Stimulated activated memory B cell treated with anti-CD40 and anti-IgM and Interleukin-4, amounts not matched to agents 10 μg/mL and 1 μg/mL and 100 μg/mL, for 72 hours (primary cell): Measurements from ENCODE around the gene TAF5.
A peak's percentile ranks its signal among the peaks of the same experiment; 100 is the strongest.
"Not testable (repeated sequence)": the region's sequence is repeated elsewhere in the genome, so short reads cannot be mapped to it uniquely, and the experiment has no call there.

Experiments used
- ATAC-seq: fragments of 150-1000 bp; cut with Tn5 transposase; 2 replicates; pipeline ENCODE4 v1.10.0; 2021
- H3K27ac Mint-ChIP-seq: one replicate; pipeline ENCODE4 v1.8.0; 2022; ENCODE audit warnings: mild to moderate bottlenecking, mixed read lengths
- H3K27me3 Mint-ChIP-seq: one replicate; pipeline ENCODE4 v1.8.0; 2022; ENCODE audit warnings: mixed read lengths
- H3K36me3 Mint-ChIP-seq: one replicate; pipeline ENCODE4 v1.8.0; 2022; ENCODE audit warnings: mixed read lengths
- H3K4me1 Mint-ChIP-seq: one replicate; pipeline ENCODE4 v1.8.0; 2022; ENCODE audit warnings: mixed read lengths
- H3K4me3 Mint-ChIP-seq: one replicate; pipeline ENCODE4 v1.8.0; 2022; ENCODE audit warnings: mild to moderate bottlenecking, moderate library complexity, mixed read lengths
- H3K9me3 Mint-ChIP-seq: one replicate; pipeline ENCODE4 v1.8.0; 2022; ENCODE audit warnings: mixed read lengths

TAF5 gene

DNA sequence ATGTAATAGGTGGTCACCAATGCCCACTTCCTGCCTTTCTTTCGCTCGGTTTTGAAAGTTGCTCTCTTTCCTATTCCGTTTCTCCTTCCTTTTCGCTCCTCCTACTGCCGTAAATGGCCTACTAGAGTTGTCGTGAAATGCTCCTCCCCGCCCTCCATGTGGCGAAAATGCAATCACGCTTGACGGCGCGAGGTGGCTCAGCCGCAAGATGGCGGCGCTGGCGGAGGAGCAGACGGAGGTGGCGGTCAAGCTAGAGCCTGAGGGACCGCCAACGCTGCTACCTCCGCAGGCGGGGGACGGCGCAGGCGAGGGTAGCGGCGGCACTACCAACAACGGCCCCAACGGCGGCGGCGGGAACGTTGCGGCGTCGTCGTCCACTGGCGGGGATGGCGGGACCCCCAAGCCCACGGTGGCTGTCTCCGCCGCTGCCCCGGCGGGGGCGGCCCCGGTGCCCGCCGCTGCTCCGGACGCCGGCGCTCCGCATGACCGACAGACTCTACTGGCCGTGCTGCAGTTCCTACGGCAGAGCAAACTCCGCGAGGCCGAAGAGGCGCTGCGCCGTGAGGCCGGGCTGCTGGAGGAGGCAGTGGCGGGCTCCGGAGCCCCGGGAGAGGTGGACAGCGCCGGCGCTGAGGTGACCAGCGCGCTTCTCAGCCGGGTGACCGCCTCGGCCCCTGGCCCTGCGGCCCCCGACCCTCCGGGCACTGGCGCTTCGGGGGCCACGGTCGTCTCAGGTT, at the start of gene TAF5:
Gene TAF5 (plus strand): TSS at position 195 of the 737 bp plus-strand sequence. CDS start 14 bp downstream, at position 209.
- Mint-ChIP-seq H3K4me1 (peaks cover 4% of the 10 kb centered on the region), H3K27me3 (no peaks in the 10 kb centered on the region), H3K9me3 (no peaks in the 10 kb centered on the region), H3K4me3 (peak within 1 kb of the TSS; percentile 83), H3K36me3 (no peaks in the 10 kb centered on the region), H3K27ac (peak within 1 kb of the TSS; percentile 86)
- peak; percentile 85 for ATAC-seq

DNA sequence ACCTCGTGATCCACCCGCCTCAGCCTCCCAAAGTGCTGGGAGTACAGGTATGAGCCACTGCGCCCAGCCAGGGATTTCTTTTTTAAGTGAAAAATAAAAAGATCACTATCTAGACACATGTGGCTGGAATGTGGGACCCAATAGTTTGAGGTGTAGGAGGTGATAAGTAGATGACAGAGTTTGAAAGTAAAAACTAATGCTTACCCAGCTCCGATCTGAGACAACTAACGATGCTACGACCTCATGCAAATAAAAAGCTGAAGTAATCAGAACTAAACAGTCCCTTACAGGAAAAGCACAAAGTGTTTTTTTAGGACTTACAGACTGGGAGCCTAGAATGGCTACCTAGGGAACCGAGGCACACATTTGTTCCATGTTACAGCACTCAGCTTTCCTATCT, 39.9 kb upstream of the TAF5 start:
- Mint-ChIP-seq H3K9me3 (no peaks in the 10 kb centered on the region), H3K27ac (no peak overlapping the region), H3K36me3 (peaks cover 15% of the 10 kb centered on the region), H3K27me3 (no peaks in the 10 kb centered on the region), H3K4me1 (no peaks in the 10 kb centered on the region), H3K4me3 (no peak overlapping the region)
- no peak for ATAC-seq

DNA sequence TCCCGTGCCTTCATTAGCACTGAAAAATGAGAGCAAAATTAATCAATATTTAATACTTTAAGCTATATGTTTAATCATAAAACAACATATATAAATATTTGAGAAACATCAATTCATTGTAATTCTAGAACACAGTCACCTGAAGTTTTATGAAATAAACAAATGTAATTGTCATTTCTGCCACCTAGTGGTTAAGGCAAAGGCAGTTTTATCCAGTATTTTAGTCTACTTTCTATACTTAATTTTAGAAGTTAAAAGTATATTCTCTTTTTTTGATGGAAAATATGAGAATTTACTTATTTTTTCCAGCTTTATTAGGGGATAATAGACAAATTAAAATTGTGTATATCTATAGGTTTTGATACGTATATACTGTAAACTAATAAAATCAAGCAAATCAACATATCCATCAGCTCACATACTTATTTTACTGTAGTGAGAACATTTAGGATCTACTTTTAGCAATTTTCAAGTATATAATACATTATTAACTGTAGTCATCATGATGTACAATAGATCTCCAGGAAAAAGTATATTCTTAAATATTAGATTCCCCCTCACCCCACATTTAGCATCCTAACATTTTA, 33.7 kb upstream of the TAF5 start:
- no peak overlapping the region for H3K27ac Mint-ChIP-seq
- H3K4me1 Mint-ChIP-seq: no peaks in the 10 kb centered on the region
- no peaks in the 10 kb centered on the region for H3K27me3 Mint-ChIP-seq
- H3K9me3 Mint-ChIP-seq: no peaks in the 10 kb centered on the region
- peaks cover 26% of the 10 kb centered on the region for H3K36me3 Mint-ChIP-seq
- ATAC-seq: no peak
- H3K4me3 Mint-ChIP-seq: no peak overlapping the region

DNA sequence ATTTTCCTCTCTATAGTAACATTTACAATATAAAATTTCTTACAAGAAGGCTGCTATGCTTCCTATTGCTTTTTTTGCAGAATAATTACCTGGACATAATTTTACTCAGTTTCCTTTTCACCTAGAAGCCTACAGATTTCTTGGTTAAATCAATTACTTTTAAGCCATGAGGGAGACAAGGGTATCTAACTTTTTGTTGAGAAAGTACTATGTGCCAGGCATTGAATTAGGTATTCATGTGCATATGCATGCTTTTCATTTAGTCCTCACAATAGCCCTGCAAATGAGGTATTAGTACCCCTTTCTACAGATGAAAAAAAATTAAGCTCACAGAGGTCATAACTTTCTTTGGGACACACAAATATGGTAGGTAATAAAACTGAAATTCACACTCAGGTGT, 33.2 kb upstream of the TAF5 start:
- Mint-ChIP-seq H3K27me3 (no peaks in the 10 kb centered on the region), H3K4me1 (no peaks in the 10 kb centered on the region), H3K27ac (no peak overlapping the region), H3K9me3 (no peaks in the 10 kb centered on the region), H3K36me3 (peaks cover 31% of the 10 kb centered on the region), H3K4me3 (no peak overlapping the region)
- ATAC-seq: no peak

DNA sequence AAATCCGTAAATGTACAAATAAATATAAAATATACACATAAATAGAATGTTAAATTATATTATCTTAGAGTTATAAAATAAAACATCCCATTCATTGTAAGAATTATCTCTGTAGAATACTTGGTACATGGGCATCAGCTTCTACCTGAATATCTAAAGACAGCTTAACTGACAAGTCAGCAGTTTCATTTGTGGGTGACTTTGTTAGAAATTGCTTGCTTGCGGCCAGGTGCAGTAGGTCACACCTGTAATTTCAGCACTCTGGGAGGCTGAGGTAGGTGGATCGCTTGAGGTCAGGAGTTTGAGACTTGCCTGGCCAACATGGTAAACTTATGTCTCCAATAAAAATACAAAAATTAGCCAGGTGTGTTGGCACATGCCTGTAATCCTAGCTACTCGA, 31.4 kb upstream of the TAF5 start:
- H3K9me3 Mint-ChIP-seq: no peaks in the 10 kb centered on the region
- peaks cover 25% of the 10 kb centered on the region for H3K36me3 Mint-ChIP-seq
- ATAC-seq: no peak
- H3K4me1 Mint-ChIP-seq: no peaks in the 10 kb centered on the region
- H3K27ac Mint-ChIP-seq: no peak overlapping the region
- no peak overlapping the region for H3K4me3 Mint-ChIP-seq
- H3K27me3 Mint-ChIP-seq: no peaks in the 10 kb centered on the region

DNA sequence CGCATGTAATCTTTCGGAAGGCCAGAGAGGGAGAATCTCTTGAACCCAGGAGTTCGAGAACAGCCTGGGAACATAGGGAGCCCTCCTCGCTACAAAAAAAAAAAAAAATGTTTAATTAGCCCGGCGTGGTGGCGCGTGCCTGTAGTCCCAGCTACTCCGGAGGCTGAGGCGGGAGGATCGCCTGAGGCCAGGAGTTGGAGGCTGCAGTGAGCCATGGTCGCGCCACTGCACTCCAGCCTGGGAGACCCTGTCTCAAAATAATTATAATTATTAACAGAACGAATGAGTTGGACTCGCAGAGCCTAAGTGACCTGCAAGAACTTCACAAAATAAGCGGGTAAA, 17.6 kb upstream of the TAF5 start:
- Mint-ChIP-seq H3K9me3 (no peaks in the 10 kb centered on the region), H3K27ac (peak overlapping the region; percentile 90), H3K36me3 (no peaks in the 10 kb centered on the region), H3K4me1 (no peaks in the 10 kb centered on the region), H3K27me3 (no peaks in the 10 kb centered on the region), H3K4me3 (peak overlapping the region; percentile 96)
- no peak for ATAC-seq

DNA sequence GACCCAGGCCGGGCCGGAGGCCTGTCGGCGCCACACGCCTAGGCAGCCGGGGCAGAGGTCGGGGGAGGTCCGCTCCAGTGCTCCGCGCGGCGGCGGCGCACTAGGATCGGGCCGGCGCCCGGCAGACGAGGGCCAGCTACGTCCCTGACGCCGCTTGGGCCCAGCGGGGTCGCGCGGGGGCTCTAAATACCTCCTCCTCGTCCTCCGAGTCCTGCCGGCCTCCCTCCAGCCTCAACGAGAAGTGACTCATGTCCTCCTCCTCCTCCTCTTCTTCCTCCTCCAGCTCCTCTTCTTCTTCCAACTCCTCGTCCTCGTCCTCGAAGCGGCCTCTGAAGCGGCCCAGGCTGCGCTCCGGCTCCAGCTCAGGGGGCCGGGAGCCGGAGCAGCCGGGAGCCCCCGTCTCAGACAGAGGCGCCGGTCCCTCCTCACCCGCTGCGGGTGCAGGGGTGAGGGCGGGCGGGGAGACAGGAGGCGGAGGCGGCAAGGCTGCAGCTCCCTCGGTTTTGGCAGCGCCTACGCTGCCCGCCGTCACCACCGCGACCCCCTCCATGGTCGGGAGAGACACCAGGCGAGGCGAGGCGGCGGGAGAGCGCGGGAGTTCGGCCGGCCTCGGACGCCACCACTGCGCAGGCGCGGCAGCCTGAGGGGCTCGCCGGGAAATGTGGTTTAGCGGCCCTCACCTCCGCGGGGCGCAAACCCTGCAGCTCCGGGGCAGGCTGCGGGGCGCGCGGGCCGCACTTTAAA, 17.1 kb upstream of the TAF5 start, which contains the start of gene PCGF6:
Gene PCGF6 (minus strand): TSS at position 624 of the 744 bp plus-strand sequence. CDS start 74 bp downstream, at position 550.
- Mint-ChIP-seq H3K4me1 (no peaks in the 10 kb centered on the region), H3K36me3 (no peaks in the 10 kb centered on the region), H3K27me3 (no peaks in the 10 kb centered on the region), H3K27ac (peak within 1 kb of the TSS; percentile 90), H3K9me3 (no peaks in the 10 kb centered on the region), H3K4me3 (peak within 1 kb of the TSS; percentile 96)
- ATAC-seq: peak; percentile 89

DNA sequence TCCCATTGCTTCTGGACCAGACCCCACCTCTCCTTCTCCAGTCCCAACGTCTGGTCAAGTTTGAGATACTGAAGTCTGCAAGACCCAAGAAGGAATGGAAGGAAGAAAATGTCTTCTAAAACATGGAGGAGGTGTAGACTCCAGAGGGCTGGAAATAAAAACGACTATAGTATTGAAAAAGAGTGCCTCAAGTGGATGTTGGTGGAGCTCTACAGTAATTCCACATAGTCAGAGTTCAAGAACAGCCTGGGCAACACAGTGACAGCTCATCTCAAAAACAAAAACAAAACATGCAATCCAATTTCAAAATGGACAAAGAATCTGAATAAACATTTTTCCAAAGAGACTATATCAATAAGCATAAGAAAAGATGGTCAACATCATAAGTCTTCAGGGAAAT, 14.5 kb upstream of the TAF5 start:
- no peaks in the 10 kb centered on the region for H3K36me3 Mint-ChIP-seq
- no peak overlapping the region for H3K4me3 Mint-ChIP-seq
- no peak overlapping the region for H3K27ac Mint-ChIP-seq
- H3K4me1 Mint-ChIP-seq: no peaks in the 10 kb centered on the region
- no peaks in the 10 kb centered on the region for H3K9me3 Mint-ChIP-seq
- no peaks in the 10 kb centered on the region for H3K27me3 Mint-ChIP-seq
- ATAC-seq: no peak

DNA sequence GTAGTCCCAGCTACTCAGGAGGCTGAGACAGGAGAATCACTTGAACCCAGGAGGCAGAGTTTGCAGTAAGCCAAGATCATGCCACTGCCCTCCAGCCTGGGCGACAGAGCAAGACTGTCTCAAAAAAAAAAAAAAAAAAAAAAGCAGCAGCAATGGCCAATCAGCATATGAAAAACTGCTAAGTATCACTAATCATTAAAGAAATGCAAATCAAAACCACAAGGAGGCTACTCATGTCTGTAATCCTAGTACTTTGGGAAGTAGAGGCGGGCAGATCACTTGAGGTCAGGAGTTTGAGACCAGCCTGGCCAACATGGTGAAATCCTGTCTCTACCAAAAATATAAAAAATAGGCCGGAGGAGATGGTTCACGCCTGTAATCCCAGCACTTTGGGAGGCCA, 13.2 kb upstream of the TAF5 start:
- not testable (repeated sequence) for H3K27me3 Mint-ChIP-seq, H3K9me3 Mint-ChIP-seq, ATAC-seq, H3K4me1 Mint-ChIP-seq, H3K27ac Mint-ChIP-seq, H3K36me3 Mint-ChIP-seq, H3K4me3 Mint-ChIP-seq

DNA sequence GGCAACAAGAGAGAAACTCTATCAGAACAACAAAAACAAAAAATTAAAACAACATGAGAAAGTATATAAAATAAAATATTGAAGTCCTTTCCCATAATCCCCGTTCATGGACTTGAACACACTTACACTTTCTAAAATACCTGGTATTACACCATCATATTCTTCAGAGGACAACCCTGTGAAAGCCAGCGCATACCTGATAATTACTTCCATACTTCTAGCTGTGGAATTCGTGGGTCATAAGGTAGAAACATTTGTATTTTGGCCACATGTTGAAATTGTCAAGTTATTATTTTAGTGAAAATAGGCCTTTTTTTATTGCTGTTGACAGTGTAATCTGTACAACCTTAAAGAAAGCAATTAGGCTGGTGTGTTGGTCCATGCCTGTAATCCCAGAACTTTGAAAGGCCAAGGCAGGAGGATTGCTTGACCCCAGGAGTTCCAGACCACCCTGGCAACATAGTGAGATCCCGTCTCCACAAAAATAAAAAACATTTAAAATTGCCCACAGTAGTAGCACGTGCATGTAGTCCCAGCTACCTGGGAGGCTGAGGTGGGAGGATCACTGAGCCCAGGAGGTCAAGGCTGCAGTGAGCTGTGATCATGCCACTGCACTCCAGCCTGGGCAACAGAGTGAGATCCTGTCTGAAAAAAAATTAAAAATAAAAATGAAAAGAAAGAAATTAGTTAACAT, 11.7 kb upstream of the TAF5 start:
- Mint-ChIP-seq H3K27me3 (no peaks in the 10 kb centered on the region), H3K4me1 (no peaks in the 10 kb centered on the region), H3K4me3 (no peak overlapping the region), H3K36me3 (no peaks in the 10 kb centered on the region), H3K9me3 (no peaks in the 10 kb centered on the region), H3K27ac (no peak overlapping the region)
- no peak for ATAC-seq

DNA sequence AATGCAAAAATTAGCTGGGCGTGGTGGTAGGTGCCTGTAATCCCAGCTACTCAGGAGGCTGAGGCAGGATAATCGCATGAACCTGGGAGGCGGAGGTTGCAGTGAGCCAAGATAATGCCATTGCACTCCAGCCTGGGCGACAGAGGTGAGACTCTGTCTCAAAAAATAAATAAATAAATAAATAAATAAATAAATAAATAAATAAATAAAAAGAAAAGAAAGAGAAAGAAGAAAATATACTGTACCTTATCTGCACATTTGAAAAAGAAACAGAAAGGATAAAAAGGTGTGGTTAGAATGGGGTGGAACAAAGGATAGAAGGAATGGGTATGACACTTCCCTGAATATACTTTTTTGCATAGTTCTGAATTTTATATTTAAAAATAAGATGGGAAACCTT, 8.3 kb upstream of the TAF5 start:
- not testable (repeated sequence) for H3K4me1 Mint-ChIP-seq, H3K27me3 Mint-ChIP-seq, ATAC-seq, H3K36me3 Mint-ChIP-seq, H3K9me3 Mint-ChIP-seq, H3K4me3 Mint-ChIP-seq, H3K27ac Mint-ChIP-seq

DNA sequence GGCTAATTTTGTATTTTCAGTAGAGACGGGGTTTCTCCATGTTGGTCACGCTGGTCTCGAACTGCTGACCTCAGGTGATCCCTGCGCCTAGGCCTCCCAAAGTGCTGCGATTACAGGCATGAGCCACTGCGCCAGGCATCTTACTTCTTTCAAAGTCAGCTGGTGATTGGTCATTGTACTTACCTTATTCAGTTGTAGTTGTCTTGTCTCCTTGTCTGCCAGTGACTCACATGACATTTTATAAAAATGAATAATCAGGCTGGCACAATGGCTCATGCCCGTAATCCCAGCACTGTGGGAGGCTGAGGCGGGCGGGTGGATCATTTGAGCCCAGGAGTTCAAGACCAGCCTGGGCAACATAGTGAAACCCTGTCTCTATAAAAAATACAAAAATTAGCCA, 7.0 kb upstream of the TAF5 start:
- H3K27me3 Mint-ChIP-seq, H3K4me1 Mint-ChIP-seq: not testable (repeated sequence)

DNA sequence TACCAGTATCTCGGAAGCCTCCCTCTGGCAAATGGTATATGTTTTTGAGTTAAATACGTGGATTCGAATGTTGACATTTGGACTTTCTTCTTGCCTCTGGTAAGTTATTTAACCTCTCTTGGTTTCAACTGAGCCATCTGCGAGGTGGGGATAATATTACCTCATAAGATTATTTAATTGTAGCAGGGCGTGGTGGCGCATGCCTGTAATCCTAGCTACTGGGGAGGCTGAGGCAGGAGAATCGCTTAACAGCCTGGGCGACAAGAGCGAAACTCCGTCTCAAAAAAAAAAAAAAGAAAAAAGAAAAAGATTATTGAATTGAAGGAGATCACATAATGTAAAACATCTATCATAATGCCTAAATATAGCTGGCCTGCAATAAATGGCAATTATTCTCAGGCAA, 396 bp upstream of the TAF5 start:
- H3K4me1 Mint-ChIP-seq: peaks cover 4% of the 10 kb centered on the region
- H3K9me3 Mint-ChIP-seq: no peaks in the 10 kb centered on the region
- H3K27ac Mint-ChIP-seq: peak overlapping the region; percentile 86
- no peak for ATAC-seq
- H3K4me3 Mint-ChIP-seq: peak overlapping the region; percentile 83
- no peaks in the 10 kb centered on the region for H3K36me3 Mint-ChIP-seq
- H3K27me3 Mint-ChIP-seq: no peaks in the 10 kb centered on the region

More for the DNA sequence above, 7.0 kb upstream of the TAF5 start:
- not testable (repeated sequence) for ATAC-seq, H3K27ac Mint-ChIP-seq, H3K4me3 Mint-ChIP-seq, H3K36me3 Mint-ChIP-seq, H3K9me3 Mint-ChIP-seq

DNA sequence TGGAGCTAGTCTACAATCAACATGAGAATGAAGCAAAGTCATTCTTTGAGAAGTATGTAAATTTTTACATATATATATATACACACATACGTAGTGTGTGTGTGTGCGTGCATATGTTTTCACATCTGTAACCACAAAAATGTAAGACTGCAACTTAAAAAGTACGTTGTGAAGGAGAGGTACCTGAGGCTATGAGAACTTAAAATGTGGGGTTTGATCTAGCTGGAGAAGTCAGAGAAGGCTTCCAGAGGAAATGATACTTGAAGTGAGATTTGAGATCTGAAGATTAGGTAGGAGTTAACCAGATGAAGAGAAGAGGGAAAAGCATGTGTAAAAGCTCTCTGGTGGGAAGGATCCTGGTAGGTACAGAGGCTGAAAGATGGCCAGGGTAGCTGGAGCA, 5.8 kb downstream of the TAF5 start:
- H3K4me3 Mint-ChIP-seq: no peak overlapping the region
- H3K36me3 Mint-ChIP-seq: peaks cover 27% of the 10 kb centered on the region
- no peak overlapping the region for H3K27ac Mint-ChIP-seq
- peaks cover 4% of the 10 kb centered on the region for H3K4me1 Mint-ChIP-seq
- H3K27me3 Mint-ChIP-seq: no peaks in the 10 kb centered on the region
- no peak for ATAC-seq
- no peaks in the 10 kb centered on the region for H3K9me3 Mint-ChIP-seq

DNA sequence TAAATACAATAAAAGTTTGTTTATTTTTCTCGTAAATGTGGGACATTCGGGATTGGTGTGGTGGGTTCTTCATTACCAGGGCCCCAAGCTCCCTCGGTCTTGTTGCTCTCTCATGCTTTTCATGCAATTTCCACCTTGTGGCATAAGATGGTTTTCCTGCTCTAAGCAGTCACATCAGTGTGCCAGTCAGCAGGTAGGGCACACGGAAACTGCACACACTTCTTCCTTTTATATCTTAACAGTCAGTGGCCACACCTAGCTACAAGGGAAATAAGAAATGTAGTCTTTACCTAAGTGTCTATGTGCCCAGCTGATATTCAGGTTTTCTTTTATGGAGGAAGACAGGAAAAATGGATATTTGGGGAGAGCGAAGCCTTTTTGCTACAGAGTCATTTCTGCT, 6.5 kb downstream of the TAF5 start:
- H3K27ac Mint-ChIP-seq: no peak overlapping the region
- peaks cover 4% of the 10 kb centered on the region for H3K4me1 Mint-ChIP-seq
- no peak for ATAC-seq
- no peaks in the 10 kb centered on the region for H3K27me3 Mint-ChIP-seq
- no peak overlapping the region for H3K4me3 Mint-ChIP-seq
- peaks cover 31% of the 10 kb centered on the region for H3K36me3 Mint-ChIP-seq
- H3K9me3 Mint-ChIP-seq: no peaks in the 10 kb centered on the region
